TTC549 (cell line): ENCODE data around the gene PRAMEF5.
"Not testable (repeated sequence)": the region's sequence is repeated elsewhere in the genome, so short reads cannot be mapped to it uniquely, and the experiment has no call there.

ENCODE experiments used
- FAIRE-seq: peaks from 2 replicates; lab custom pipeline; 2012; peaks lifted over from hg19 to GRCh38; lab: Jason Lieb, UNC

PRAMEF5 gene

GRCh38 chr1:13277016-13277415 is 23.0 kb downstream of the PRAMEF5 start:
- not testable (repeated sequence) for FAIRE-seq

GRCh38 chr1:13279617-13280016 is 25.6 kb downstream of the PRAMEF5 start:
- peak; percentile 23 for FAIRE-seq

- FAIRE-seq = not testable (repeated sequence)
Observed at GRCh38 chr1:13285037-13285436, 31.0 kb downstream of the PRAMEF5 start, which contains the start of gene PRAMEF8. PRAMEF8 (minus strand) TSS chr1:13285137; CDS start chr1:13284091, 1,046 bp downstream.

GRCh38 chr1:13289030-13289429 is 35.0 kb downstream of the PRAMEF5 start:
- not testable (repeated sequence) for FAIRE-seq

GRCh38 chr1:13297216-13297931 is 43.4 kb downstream of the PRAMEF5 start:
- not testable (repeated sequence) for FAIRE-seq

GRCh38 chr1:13298699-13299098 is 44.7 kb downstream of the PRAMEF5 start:
- not testable (repeated sequence) for FAIRE-seq

GRCh38 chr1:13302197-13302596 is 48.2 kb downstream of the PRAMEF5 start:
- not testable (repeated sequence) for FAIRE-seq

- FAIRE-seq = not testable (repeated sequence)
Observed at GRCh38 chr1:13303239-13303638, 49.2 kb downstream of the PRAMEF5 start, which contains the start of gene PRAMEF33. PRAMEF33 (plus strand) TSS chr1:13303539; CDS start chr1:13305955, 2,416 bp downstream.
